8988T (cell line): Measurements from ENCODE around the gene MYBBP1A.
A peak's percentile ranks its signal among the peaks of the same experiment; 100 is the strongest.
"Not testable (repeated sequence)": the region's sequence is repeated elsewhere in the genome, so short reads cannot be mapped to it uniquely, and the experiment has no call there.

Experiments
- DNase-seq: peaks from one replicate; pipeline ENCODE4 v3.0.0; 2011

Gene MYBBP1A

GRCh38 chr17:4554997-4555799 is at the start of gene MYBBP1A:
TSS of gene MYBBP1A (minus strand) at chr17:4555384. CDS start at chr17:4555324, 60 bp downstream.
- DNase-seq = peak; percentile 97

GRCh38 chr17:4604736-4605135 is 49.6 kb upstream of the MYBBP1A start:
- DNase-seq = not testable (repeated sequence)

DNA sequence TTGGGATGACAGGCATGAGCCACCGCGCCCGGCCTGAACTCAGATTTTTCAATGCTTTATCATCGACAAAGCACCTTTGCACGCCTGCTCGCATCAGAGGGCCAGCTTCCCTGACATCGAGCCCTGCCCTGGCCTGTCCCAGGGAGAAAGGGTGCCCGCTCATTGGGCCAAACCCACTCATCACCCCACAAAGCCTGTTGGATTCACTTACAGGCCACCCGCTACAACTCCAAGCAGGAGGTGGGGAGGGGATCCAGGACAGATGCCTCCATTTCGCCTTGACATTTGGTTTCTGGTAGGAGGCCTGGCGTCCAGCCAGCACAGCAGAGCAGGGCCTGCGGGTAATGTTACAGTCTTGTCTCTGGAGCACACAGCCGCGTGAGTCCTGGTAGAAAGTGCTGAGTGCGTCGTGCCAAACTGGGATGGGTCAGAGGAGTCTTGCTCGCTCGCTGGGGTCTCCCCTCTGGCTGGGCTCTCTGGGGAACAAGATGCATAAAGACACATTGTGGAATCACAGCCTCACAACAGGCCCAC is 49.0 kb upstream of the MYBBP1A start:
- no peak for DNase-seq

DNA sequence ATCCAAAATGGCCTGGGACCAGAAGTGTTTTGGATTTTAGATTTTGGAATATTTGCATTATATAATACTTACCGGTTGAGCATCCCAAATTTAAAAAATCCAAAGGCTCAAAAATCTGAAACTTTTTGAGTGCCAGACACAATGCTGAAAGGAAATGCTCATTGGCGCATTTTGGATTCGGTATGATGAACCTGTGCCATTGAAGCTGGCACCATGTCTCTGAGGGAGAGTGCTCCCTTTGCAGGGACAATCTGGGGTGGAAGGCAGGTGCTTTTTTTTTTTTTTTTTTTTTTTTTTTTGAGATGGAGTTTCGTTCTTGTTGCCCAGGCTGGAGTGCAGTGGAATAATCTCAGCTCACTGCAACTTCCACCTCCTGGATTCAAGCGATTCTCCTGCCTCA is 46.9 kb upstream of the MYBBP1A start:
- no peak for DNase-seq

DNA sequence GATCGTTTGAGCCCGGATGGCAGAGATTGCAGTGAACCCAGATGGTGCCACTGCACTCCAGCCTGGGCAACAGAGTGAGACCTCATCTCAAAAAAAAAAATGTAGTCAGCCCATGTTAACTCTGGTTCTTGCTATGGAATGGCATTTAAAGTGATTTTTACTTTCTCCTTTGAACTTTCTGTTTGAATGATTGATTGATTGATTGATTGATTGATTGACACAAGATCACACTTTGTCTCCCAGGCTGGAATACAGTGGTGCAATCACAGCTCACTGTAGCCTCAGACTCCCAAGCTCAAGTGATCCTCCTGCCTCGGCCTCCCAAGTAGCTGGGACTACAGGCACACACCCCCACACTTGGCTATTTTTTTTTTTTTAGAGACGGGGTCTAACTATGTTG is 46.1 kb upstream of the MYBBP1A start:
- DNase-seq = no peak

GRCh38 chr17:4600563-4600962 is 45.4 kb upstream of the MYBBP1A start:
- no peak for DNase-seq

- no peak for DNase-seq
Observed at GRCh38 chr17:4599505-4600281, 44.5 kb upstream of the MYBBP1A start.

GRCh38 chr17:4598776-4599504 is 43.8 kb upstream of the MYBBP1A start:
- no peak for DNase-seq

DNA sequence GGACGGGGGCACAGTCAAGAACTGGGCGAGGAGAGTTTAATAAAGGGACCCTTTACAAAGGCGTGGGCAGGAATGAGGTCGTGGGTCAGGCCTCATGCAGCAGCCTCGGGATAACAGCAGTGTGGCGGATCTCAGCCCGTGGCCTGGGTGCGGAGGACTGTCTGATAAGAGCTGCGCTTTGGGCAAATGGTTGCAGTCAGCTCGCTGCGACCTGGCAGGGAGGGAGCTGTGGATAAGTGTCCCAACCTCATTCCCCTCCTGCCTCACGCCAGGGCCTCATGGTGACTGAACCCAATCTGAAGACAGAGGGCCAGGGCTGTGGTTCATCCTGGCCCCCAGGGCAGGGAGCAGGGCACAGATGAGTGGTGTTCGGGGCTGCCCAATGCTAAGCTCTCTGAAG is 42.8 kb upstream of the MYBBP1A start:
- no peak for DNase-seq

DNA sequence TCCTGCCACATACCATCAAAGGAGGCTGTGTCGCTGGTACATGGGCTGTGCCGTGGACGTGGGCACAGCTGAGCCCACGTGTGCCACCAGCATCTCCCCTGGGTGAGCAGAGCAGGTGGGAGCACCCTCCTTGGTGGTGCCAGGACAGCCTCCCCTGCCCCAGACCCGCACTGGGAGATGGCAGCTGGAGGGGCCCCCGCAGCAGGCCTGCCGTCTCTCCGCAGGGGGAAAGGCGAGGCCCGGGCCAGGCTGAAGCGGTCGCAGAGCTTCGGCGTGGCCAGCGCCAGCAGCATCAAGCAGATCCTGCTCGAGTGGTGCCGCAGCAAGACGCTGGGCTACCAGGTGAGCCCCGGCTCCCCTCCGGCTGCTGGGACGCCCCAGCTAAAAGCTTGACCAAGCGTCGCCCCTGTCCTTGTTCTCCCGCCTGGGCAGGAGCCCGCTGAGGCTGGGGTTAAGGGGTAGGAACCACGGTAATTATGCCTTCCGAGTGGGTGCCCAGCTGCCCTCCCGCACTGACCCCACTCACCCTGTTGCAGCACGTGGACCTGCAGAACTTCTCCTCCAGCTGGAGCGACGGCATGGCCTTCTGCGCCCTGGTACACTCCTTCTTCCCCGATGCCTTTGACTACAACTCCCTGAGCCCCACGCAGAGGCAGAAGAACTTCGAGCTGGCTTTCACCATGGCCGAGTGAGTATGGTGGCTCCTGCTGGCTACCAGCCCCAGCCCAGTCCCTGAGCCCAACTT is 41.6 kb upstream of the MYBBP1A start:
- no peak for DNase-seq

DNA sequence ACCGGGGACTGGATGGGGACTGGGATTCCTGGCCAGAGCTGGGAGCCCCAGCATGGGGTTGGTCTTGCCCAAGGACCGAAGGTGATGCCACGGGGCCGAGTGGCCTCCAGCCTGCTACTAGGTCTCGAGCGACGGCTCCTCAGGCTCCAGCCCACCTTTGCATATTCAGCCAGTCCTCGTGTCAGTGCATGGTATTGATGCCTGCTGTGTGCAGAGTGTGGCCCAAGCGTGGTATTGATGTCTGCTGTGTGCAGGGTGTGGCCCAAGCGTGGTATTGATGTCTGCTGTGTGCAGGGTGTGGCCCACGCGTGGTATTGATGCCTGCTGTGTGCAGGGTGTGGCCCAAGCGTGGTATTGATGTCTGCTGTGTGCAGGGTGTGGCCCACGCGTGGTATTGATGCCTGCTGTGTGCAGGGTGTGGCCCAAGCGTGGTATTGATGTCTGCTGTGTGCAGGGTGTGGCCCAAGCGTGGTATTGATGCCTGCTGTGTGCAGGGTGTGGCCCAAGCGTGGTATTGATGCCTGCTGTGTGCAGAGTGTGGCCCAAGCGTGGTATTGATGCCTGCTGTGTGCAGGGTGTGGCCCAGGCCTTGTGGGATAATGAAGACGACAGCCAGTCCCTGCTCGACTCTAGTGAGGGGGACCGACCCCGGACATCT is 40.6 kb upstream of the MYBBP1A start:
- not testable (repeated sequence) for DNase-seq

DNA sequence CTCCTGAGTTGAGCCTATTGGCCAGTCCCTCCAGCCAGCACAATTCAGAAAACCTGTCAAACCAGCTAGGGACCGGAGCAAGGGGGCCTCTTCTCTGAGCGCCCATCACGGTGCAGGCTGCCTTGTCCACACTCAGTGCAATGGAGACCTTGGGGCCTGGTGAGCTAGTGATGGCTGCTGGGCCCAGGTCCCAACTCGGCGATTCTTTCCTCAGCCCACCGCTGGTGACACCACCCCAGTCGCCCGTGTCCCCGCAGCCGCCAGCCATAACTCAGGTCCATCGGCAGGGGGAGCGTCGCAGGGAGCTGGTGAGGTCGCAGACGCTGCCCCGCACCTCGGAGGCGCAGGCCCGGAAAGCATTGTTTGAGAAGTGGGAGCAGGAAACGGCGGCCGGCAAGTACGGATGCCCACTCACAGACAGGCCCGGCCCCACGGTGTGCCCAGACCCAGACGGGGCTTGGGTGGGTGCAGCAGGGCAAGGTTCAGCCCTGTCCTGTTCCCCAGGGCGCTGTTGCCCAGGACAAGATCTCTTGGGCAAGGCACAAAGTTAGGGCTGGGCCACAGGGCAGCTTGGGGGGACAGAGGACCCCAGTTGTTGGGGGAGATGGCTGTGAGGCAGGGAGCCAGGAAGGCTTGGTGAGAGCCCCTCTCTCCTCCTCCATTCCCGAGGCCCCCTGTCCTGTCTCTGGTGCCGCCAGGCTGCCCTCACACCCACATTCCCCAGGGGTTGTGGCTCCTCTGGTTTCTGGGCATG is 39.9 kb upstream of the MYBBP1A start:
- no peak for DNase-seq

- no peak for DNase-seq
Observed at GRCh38 chr17:4594406-4594805, 39.2 kb upstream of the MYBBP1A start.

GRCh38 chr17:4593021-4593421 is 37.8 kb upstream of the MYBBP1A start:
- no peak for DNase-seq

GRCh38 chr17:4592240-4593005 is 37.2 kb upstream of the MYBBP1A start:
- no peak for DNase-seq

DNA sequence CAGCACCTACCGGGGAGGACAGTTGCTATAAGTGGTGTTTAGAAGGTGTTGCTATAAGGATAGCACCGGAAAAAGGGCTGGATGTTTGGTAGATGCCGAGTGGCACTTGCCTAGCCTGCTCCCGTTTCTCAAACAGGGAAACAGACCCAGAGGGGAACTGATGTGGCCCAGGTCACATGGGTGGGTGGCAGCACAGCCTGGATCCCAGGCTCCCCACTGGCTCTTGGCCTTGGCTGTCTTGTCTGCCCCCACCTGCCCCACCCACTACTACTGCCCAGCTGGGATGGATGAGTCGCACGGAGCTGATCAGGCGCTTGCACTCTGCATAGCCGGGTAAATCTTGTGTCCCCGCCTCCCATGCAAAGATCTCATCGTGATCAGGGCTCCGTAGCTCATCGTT is 36.3 kb upstream of the MYBBP1A start:
- no peak for DNase-seq

DNA sequence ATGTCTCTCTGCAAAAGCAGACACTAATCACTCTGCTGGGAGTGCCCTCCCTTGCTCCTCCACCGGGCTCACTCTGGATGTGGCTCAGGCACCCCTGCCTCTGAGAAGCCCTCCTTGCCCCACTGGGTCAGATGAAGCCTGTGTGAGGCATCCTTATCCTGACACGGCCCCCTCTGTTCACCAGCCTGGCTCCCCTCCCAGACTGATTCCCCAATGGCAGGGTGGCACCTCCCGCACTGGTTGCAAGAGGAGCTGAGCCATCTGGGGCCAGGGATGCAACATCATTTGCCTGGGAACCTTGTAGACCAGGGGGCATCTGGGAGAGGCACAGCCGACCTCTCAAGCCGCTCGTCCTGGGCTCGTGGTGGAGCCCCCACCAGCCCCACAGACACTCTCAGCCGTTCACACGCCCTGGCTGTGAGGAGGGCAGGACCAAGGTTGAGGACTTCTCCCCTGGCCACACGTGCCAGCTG is 35.8 kb upstream of the MYBBP1A start:
- no peak for DNase-seq

DNA sequence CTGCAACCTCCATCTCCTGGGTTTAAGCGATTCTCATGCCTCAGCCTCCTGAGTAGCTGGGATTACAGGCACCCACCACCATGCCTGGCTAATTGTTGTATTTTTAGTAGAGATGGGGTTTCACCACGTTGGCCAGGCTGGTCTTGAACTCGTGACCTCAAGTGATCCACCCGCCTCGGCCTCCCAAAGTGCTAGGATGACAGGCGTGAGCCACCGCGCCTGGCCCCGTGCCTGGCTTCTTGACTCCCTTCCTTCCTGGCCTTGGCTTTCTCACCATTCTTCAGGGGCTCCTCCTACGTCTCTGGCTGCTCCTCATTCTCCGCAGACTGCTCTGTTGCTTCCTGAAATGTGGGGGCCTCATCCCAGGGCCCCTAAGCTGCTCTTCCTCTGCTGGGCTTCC is 34.9 kb upstream of the MYBBP1A start:
- not testable (repeated sequence) for DNase-seq

DNA sequence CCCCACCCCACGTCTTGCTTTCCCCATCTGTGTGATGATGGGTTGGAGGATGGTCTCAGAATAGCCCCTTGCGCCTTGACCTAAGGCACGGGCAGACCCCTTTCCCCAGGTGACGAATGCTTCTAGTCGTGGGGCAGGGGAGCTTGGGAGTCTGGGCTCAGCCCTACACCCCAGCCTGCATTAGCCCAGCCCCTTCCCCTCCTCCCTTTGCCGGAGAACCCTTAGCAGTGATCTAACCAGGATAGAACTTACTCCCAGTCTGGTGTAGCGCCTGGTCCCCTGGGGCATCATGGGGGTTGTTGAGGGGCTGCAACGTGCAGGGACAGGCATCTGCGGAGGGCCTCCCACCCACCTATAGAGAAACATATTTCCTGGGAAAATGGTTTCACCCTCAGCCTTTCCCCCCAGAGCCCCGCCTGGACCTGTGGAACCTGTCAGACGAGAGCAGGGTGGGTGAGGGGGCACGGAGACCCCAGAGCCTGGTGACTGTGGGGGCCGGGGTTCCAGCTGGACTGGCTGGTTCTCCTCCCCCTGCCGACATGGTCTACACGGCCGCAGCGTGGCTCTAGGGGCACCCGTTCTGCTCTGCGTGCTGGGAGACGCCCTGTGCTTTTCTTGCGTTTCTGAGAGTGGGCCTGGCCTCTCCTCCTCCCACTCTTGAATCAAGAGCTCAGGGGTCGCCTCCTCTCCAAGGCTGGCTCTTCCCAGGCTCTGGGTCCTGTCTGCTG is 33.9 kb upstream of the MYBBP1A start:
- DNase-seq = no peak

DNA sequence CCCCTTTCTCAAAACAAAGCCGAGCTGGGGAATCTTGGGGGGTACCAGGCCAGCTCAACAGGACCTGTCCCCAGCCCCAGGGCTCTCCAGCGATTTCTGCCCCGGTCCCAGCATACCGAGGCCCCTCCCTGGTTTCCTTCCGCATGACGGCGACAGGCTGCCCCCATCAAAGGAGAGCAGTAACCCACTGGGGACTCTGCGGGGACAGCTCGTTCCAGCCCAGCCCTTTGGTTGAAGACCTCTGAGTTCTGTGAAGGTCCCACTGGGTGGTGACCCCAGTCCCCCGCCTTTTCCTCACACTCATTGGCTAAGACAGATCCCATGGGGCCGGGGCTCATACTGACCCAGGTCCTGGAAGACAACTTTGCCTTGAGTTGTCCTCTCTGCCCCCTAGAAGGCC is 33.2 kb upstream of the MYBBP1A start:
- DNase-seq = no peak
